ENCODE data around the gene RFC2.
"Not testable (repeated sequence)": the region's sequence is repeated elsewhere in the genome, so short reads cannot be mapped to it uniquely, and the experiment has no call there.

The RFC2 gene

DNA sequence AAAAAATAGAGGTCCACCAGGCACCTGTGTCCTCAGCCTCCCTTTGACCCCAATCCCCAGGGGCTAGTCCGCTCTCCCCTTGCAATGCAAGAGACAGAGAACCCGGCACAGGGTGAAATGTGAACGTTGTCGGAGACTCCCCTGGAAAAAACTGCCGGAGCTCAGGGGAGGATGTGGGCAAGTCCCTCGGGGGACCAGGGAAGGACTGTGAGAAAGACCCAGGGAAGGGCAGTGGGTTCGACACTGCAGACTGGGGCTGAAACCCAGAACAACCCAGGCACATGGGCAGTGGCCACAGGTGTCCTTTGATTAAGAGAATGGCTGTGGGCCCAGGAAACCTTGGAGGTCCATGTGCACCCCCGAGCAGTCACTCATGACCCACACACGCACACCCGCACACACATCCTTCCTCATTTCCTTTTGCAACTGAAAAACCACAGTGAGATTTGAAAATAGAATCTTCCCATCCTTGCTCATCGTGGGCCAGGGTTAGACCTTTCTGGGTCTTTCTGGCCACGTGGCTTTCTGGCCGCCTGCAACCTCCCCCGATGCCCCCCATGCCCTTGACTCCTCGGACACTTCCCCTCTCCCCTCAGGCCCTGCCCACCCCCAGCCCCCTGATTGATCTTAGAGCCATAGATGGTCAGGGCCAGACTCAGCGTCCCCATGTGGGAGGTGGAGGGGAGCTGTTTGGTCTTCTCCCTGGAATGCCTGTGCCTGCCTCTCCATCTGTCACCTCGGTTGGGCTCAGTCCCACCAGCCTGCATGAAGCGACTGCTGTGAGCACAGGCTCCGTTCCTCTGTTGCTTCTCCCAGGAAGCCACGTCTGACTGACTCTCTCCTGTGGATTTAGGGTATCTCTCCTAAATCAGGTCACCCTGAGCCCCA, 36.5 kb downstream of the RFC2 start:
- H3K4me3 ChIP-seq (ENCODE audit: low read length) = no peak overlapping the region
- TF ChIP-seq, protein P1, sequence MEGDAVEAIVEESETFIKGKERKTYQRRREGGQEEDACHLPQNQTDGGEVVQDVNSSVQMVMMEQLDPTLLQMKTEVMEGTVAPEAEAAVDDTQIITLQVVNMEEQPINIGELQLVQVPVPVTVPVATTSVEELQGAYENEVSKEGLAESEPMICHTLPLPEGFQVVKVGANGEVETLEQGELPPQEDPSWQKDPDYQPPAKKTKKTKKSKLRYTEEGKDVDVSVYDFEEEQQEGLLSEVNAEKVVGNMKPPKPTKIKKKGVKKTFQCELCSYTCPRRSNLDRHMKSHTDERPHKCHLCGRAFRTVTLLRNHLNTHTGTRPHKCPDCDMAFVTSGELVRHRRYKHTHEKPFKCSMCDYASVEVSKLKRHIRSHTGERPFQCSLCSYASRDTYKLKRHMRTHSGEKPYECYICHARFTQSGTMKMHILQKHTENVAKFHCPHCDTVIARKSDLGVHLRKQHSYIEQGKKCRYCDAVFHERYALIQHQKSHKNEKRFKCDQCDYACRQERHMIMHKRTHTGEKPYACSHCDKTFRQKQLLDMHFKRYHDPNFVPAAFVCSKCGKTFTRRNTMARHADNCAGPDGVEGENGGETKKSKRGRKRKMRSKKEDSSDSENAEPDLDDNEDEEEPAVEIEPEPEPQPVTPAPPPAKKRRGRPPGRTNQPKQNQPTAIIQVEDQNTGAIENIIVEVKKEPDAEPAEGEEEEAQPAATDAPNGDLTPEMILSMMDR (IDR thresholded peaks at IDR 0.05; ENCODE audit: insufficient read depth, low read depth, low read length, missing control alignments) = no peak
- no peak for DNase-seq (ENCODE audit: low read depth)

DNA sequence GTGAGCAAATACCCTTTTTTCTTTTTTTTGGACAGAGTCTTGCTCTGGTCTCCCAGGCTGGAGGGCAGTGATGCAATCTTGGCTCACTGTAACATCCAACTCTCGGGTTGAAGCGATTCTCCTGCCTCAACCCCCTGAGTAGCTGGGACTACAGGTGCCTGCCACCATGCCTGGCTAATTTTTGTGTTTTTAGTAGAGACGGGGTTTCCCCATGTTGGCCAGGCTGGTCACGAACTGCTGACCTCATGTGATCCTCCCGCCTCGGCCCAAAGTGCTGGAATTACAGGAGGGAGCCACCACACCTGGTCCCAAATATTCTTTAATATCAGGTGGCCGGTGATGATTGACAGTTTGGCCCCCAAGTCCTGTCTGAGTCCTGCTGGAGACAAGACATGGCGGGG, 37.8 kb downstream of the RFC2 start:
- TF ChIP-seq, protein P1 (IDR thresholded peaks at IDR 0.05; ENCODE audit: insufficient read depth, low read depth, low read length, missing control alignments) = no peak
- no peak for DNase-seq (ENCODE audit: low read depth)
- H3K4me3 ChIP-seq (ENCODE audit: low read length) = no peak overlapping the region

GRCh38 chr7:74215921-74216320, 38.3 kb downstream of the RFC2 start:
- TF ChIP-seq, protein P1 (IDR thresholded peaks at IDR 0.05; ENCODE audit: insufficient read depth, low read depth, low read length, missing control alignments) = no peak
- H3K4me3 ChIP-seq (ENCODE audit: low read length) = no peak overlapping the region
- DNase-seq (ENCODE audit: low read depth) = no peak

- no peak overlapping the region for H3K4me3 ChIP-seq (ENCODE audit: low read length)
- DNase-seq (ENCODE audit: low read depth) = no peak
Observed at GRCh38 chr7:74214816-74215630, 39.2 kb downstream of the RFC2 start.

GRCh38 chr7:74212661-74213060, 41.5 kb downstream of the RFC2 start:
- TF ChIP-seq, protein P1 (IDR thresholded peaks at IDR 0.05; ENCODE audit: insufficient read depth, low read depth, low read length, missing control alignments) = no peak
- DNase-seq (ENCODE audit: low read depth) = no peak
- no peak overlapping the region for H3K4me3 ChIP-seq (ENCODE audit: low read length)

More at GRCh38 chr7:74214816-74215630, 39.2 kb downstream of the RFC2 start:
- TF ChIP-seq, protein P1 (IDR thresholded peaks at IDR 0.05; ENCODE audit: insufficient read depth, low read depth, low read length, missing control alignments) = no peak

- not testable (repeated sequence) for H3K4me3 ChIP-seq (ENCODE audit: low read length); DNase-seq (ENCODE audit: low read depth)
Observed at GRCh38 chr7:74208241-74208640, 46.0 kb downstream of the RFC2 start.

DNA sequence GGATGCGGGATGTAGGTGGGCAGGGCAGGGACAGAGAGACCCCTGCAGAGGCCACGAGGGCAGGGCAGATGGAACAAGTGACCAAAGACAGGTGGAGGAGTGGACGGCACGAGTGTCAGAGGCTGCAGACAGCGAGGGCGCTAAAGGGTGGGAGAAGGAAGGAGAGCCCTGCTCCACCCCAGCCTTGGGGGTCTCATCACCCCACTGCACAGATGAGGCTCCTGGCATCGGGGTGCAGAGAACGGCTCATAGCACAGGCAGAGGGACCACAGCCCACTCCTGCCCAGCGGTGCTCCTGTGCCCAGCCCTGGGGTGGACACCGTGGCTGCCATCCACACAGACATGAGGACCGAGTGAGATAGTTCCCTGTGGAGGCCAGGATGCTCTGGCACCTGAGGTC, 46.6 kb downstream of the RFC2 start:
- TF ChIP-seq, protein P1 (IDR thresholded peaks at IDR 0.05; ENCODE audit: insufficient read depth, low read depth, low read length, missing control alignments) = no peak
- H3K4me3 ChIP-seq (ENCODE audit: low read length) = no peak overlapping the region
- DNase-seq (ENCODE audit: low read depth) = no peak
